MM.1S (cell line): Measurements from ENCODE around the gene ACAA2.

Experiments
- EZH2 ChIP-seq: fragments of 300-600 bp; sonication (generic); optimal IDR thresholded peaks from 2 replicates; pipeline ENCODE3; 2017; ENCODE audit warnings: low read depth, mild to moderate bottlenecking, antibody characterized with exemption, low read length, mixed read lengths
- EZH2phosphoT487 ChIP-seq: fragments of 300-600 bp; sonication (generic); IDR thresholded peaks from 2 replicates; pipeline ENCODE4 v1.6.1; 2018; ENCODE audit warnings: antibody characterized with exemption, low read length
- TF ChIP-seq, protein P1 (sequence below): fragments of 300-600 bp; sonication (generic); IDR thresholded peaks from 2 replicates; pipeline ENCODE4 v1.5.1; 2016; ENCODE audit warnings: antibody characterized with exemption, low read length, mixed read lengths

DNA sequence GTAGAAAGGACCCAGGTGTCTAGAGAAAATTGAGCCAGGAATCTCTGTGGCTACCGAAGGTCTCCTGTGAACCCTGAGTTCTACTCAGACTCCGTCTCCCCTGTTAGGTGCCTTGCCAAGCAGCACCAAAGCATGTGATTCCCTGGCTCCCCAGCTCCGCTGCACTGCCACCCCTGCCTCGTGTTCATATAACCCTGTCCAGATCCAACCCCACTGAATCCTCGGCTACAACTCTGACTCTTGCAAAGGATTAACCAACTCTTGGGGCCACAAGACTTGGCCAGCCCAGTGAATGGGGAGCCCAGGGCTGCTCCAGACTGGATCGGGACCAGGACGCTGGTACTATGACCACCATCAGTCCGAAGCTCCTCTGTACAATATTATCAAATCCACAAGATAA lies 37.3 kb upstream of the ACAA2 start:
- TF ChIP-seq, protein P1, sequence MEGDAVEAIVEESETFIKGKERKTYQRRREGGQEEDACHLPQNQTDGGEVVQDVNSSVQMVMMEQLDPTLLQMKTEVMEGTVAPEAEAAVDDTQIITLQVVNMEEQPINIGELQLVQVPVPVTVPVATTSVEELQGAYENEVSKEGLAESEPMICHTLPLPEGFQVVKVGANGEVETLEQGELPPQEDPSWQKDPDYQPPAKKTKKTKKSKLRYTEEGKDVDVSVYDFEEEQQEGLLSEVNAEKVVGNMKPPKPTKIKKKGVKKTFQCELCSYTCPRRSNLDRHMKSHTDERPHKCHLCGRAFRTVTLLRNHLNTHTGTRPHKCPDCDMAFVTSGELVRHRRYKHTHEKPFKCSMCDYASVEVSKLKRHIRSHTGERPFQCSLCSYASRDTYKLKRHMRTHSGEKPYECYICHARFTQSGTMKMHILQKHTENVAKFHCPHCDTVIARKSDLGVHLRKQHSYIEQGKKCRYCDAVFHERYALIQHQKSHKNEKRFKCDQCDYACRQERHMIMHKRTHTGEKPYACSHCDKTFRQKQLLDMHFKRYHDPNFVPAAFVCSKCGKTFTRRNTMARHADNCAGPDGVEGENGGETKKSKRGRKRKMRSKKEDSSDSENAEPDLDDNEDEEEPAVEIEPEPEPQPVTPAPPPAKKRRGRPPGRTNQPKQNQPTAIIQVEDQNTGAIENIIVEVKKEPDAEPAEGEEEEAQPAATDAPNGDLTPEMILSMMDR: no peak
- TF ChIP-seq EZH2phosphoT487 (no peak), EZH2 (no peak)
